Measurements from ENCODE around the gene MYBPC3. TPM values are rescaled to one million over a fixed set of nuclear protein-coding genes. Genes with fewer than 3 reads are reported as not detected.

Gene MYBPC3
- total and polyA plus RNA-seq, 2 donors (not counting 3 experiments of a cell fraction or from before 2014, with no cell fraction given), result not detected

GRCh38 chr11:47289856-47290255, 62.6 kb downstream of the MYBPC3 start:
- FAIRE-seq (no peak), DNase-seq (ENCODE audit: low read depth, low spot score) (no peak)
- H3K4me1 ChIP-seq (ENCODE audit: control insufficient read depth, extremely low read depth, insufficient read depth, low read length), result no peaks in the 10 kb centered on the region
- H4K20me1 ChIP-seq (replicated peaks; ENCODE audit: control insufficient read depth, extremely low read depth, insufficient read depth, low read length), result no peaks in the 10 kb centered on the region
- ChIA-PET POLR2A (no interaction called here), CTCF (interaction anchor here (1.0 kb wide), 1 partner anchor 65 kb away, joined by 3 read pairs; no protein-coding TSS in a partner anchor)
- dilution Hi-C loops (cut with MboI; ENCODE audit: extremely low pct_ligation_motif_present, low sequenced_read_pairs), result no loop called here
- TF ChIP-seq GATA2 (IDR thresholded peaks at IDR 0.05; ENCODE audit: insufficient read depth, insufficient read length, low read depth, low read length) (no peak), JUN (IDR thresholded peaks at IDR 0.05; ENCODE audit: borderline replicate concordance, insufficient read depth, insufficient read length, low read depth) (no peak), MAX (IDR thresholded peaks at IDR 0.05; ENCODE audit: insufficient read depth, insufficient read length) (no peak), POLR2AphosphoS5 (IDR thresholded peaks at IDR 0.05; ENCODE audit: insufficient read depth, low read depth, low read length) (no peak), CTCF (IDR thresholded peaks at IDR 0.05; ENCODE audit: extremely low read depth in 1 of 2, insufficient read depth in 1 of 2, low read depth in 1 of 2, low read length in 2 of 2) (no peak), MYC (IDR thresholded peaks at IDR 0.05; ENCODE audit: low read depth, low read length) (no peak), POLR2A (IDR thresholded peaks at IDR 0.05; ENCODE audit: low read depth, low read length) (no peak), FOS (IDR thresholded peaks at IDR 0.05; ENCODE audit: borderline replicate concordance, insufficient read depth, low read length) (no peak), EZH2 (IDR thresholded peaks at IDR 0.05; ENCODE audit: borderline replicate concordance, low read depth, low read length, severe bottlenecking) (no peak)
- no peak overlapping the region for H3K4me2 ChIP-seq (ENCODE audit: insufficient read depth, low read length)
- H3K36me3 ChIP-seq (ENCODE audit: control insufficient read depth in 2 of 2, extremely low read depth in 1 of 2, insufficient read depth in 2 of 2, low read length in 2 of 2), result peaks cover 32 to 61% of the 10 kb centered on the region in 2 experiments
- no peaks in the 10 kb centered on the region for H3K79me2 ChIP-seq (ENCODE audit: control insufficient read depth, insufficient read depth, low read length)
- H3K9ac ChIP-seq (replicated peaks; ENCODE audit: extremely low read depth, insufficient read depth, low read length), result no peak overlapping the region
- no peak overlapping the region for H3K27ac ChIP-seq (ENCODE audit: insufficient read depth, low read depth, low read length)
- no peaks in the 10 kb centered on the region for H3K9me1 ChIP-seq (replicated peaks; ENCODE audit: control insufficient read depth, extremely low read depth, insufficient read depth, low read length)
- intact Hi-C loops (cut with micrococcal nuclease), result no loop called here
- no peaks in the 10 kb centered on the region for H3K27me3 ChIP-seq (ENCODE audit: control insufficient read depth in 2 of 2, insufficient read depth in 2 of 2, low read length in 2 of 2)
- H3K9me3 ChIP-seq (replicated peaks; ENCODE audit: control insufficient read depth, insufficient read depth, low read length), result no peaks in the 10 kb centered on the region
- no peak overlapping the region for H3K4me3 ChIP-seq (replicated peaks in 1 of 3; ENCODE audit: insufficient read depth in 1 of 3, low read depth in 1 of 3, low read length in 3 of 3)
- no TSS peak for BruUV-seq (replicated peaks)
- no peak overlapping the region for H2AFZ ChIP-seq (ENCODE audit: low read depth, low read length)

Measured in endothelial cell of umbilical vein (primary cell).